KMS-11 (cell line): ENCODE results near the gene DUS1L.

Experiments used
- H2AFZ ChIP-seq: fragments of 200-600 bp; sonication (generic); 2 replicates; pipeline ENCODE4 v1.6.1; 2016; ENCODE audit warnings: antibody characterized with exemption, mixed run types, low read depth
- H3K27ac ChIP-seq: fragments of 200-600 bp; sonication (generic); 2 replicates; pipeline ENCODE4 v1.6.1; 2016; ENCODE audit warnings: mild to moderate bottlenecking, mixed run types
- H3K27me3 ChIP-seq: fragments of 200-600 bp; sonication (generic); 2 replicates; pipeline ENCODE4 v1.6.1; 2017; ENCODE audit warnings: mild to moderate bottlenecking, low read depth, mixed run types, moderate library complexity; ENCODE audit not compliant: insufficient read depth
- H3K36me3 ChIP-seq: fragments of 200-600 bp; sonication (generic); 2 replicates; pipeline ENCODE4 v1.6.1; 2017; ENCODE audit warnings: mild to moderate bottlenecking, mixed run types; ENCODE audit not compliant: insufficient read depth
- H3K4me1 ChIP-seq: fragments of 200-600 bp; sonication (generic); 2 replicates; pipeline ENCODE4 v1.6.1; 2016; ENCODE audit warnings: mild to moderate bottlenecking, low read depth, mixed run types; ENCODE audit not compliant: poor library complexity, severe bottlenecking
- H3K4me2 ChIP-seq: fragments of 200-600 bp; sonication (generic); 2 replicates; pipeline ENCODE4 v1.7.0; 2016; ENCODE audit warnings: mild to moderate bottlenecking, mixed run types
- H3K4me3 ChIP-seq: fragments of 200-600 bp; sonication (generic); IDR thresholded peaks from 2 replicates; pipeline ENCODE4 v1.6.1; 2017; ENCODE audit warnings: low read depth, low read length, mixed read lengths; ENCODE audit not compliant: insufficient read depth
- H3K79me2 ChIP-seq: fragments of 200-600 bp; sonication (generic); 2 replicates; pipeline ENCODE4 v1.6.1; 2016; ENCODE audit warnings: low read depth, mixed run types; ENCODE audit not compliant: insufficient read depth
- H3K9ac ChIP-seq: fragments of 200-600 bp; sonication (generic); 2 replicates; pipeline ENCODE4 v1.6.1; 2016; ENCODE audit warnings: mild to moderate bottlenecking, mixed run types
- H4K20me1 ChIP-seq: fragments of 200-600 bp; sonication (generic); 2 replicates; pipeline ENCODE4 v1.6.1; 2016; ENCODE audit warnings: mild to moderate bottlenecking, mixed run types; ENCODE audit not compliant: insufficient read depth
- TF ChIP-seq, protein P1 (sequence below): fragments of 200-600 bp; sonication (generic); conservative IDR thresholded peaks from 2 replicates; pipeline ENCODE4 v1.6.1; 2017; ENCODE audit warnings: low read depth, mild to moderate bottlenecking, antibody characterized with exemption, low read length, moderate library complexity, mixed read lengths

DUS1L gene

DNA sequence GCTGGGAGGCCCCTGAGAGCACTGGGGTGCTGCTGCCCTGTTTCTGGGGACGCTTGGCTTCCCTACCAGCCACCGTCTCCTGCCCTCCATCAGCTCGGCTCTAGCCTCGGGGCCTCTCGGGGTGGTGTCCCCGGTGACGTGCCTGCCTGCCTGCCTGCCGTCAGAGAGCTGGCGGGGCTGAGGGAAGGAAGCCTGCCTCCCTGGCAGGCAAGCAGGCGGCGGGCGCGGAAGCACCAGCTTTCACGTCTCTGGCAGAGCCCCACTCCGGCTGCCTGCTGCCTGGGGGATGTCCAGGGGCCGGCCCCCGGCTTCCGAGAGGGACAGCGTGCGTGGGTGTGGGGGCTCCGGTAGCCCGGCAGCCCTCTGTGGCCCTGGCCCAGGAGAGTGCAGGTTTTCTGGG, 52.3 kb downstream of the DUS1L start:
- H4K20me1 ChIP-seq = no peaks in the 10 kb centered on the region
- no peak overlapping the region for H3K4me2 ChIP-seq
- H3K36me3 ChIP-seq = no peaks in the 10 kb centered on the region
- no peaks in the 10 kb centered on the region for H3K79me2 ChIP-seq
- TF ChIP-seq, protein P1, sequence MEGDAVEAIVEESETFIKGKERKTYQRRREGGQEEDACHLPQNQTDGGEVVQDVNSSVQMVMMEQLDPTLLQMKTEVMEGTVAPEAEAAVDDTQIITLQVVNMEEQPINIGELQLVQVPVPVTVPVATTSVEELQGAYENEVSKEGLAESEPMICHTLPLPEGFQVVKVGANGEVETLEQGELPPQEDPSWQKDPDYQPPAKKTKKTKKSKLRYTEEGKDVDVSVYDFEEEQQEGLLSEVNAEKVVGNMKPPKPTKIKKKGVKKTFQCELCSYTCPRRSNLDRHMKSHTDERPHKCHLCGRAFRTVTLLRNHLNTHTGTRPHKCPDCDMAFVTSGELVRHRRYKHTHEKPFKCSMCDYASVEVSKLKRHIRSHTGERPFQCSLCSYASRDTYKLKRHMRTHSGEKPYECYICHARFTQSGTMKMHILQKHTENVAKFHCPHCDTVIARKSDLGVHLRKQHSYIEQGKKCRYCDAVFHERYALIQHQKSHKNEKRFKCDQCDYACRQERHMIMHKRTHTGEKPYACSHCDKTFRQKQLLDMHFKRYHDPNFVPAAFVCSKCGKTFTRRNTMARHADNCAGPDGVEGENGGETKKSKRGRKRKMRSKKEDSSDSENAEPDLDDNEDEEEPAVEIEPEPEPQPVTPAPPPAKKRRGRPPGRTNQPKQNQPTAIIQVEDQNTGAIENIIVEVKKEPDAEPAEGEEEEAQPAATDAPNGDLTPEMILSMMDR = no peak
- H3K4me1 ChIP-seq = no peaks in the 10 kb centered on the region
- H3K27me3 ChIP-seq = no peaks in the 10 kb centered on the region
- H3K9ac ChIP-seq = no peak overlapping the region
- no peak overlapping the region for H3K27ac ChIP-seq
- no peak overlapping the region for H3K4me3 ChIP-seq
- no peak overlapping the region for H2AFZ ChIP-seq

- H3K36me3 ChIP-seq = no peaks in the 10 kb centered on the region
- no peaks in the 10 kb centered on the region for H3K4me1 ChIP-seq
- H3K9ac ChIP-seq = no peak overlapping the region
- H2AFZ ChIP-seq = no peak overlapping the region
- TF ChIP-seq, protein P1 = no peak
- no peak overlapping the region for H3K4me3 ChIP-seq
- H3K27me3 ChIP-seq = no peaks in the 10 kb centered on the region
- no peak overlapping the region for H3K27ac ChIP-seq
- H3K79me2 ChIP-seq = no peaks in the 10 kb centered on the region
- no peak overlapping the region for H3K4me2 ChIP-seq
- H4K20me1 ChIP-seq = no peaks in the 10 kb centered on the region
Measured at GRCh38 chr17:82012640-82013295, 52.8 kb downstream of the DUS1L start.

- Histone ChIP-seq H2AFZ (no peak overlapping the region), H3K27ac (no peak overlapping the region), H3K36me3 (no peaks in the 10 kb centered on the region), H3K79me2 (no peaks in the 10 kb centered on the region), H3K9ac (no peak overlapping the region), H3K4me1 (no peaks in the 10 kb centered on the region), H3K4me3 (no peak overlapping the region), H3K4me2 (no peak overlapping the region), H3K27me3 (no peaks in the 10 kb centered on the region), H4K20me1 (no peaks in the 10 kb centered on the region)
- TF ChIP-seq, protein P1 = no peak
Measured at GRCh38 chr17:82012261-82012639, 53.4 kb downstream of the DUS1L start.

- Histone ChIP-seq H3K9ac (no peak overlapping the region), H3K4me2 (no peak overlapping the region), H3K27me3 (no peaks in the 10 kb centered on the region), H3K4me3 (no peak overlapping the region), H2AFZ (no peak overlapping the region), H3K36me3 (no peaks in the 10 kb centered on the region), H3K27ac (no peak overlapping the region), H4K20me1 (no peaks in the 10 kb centered on the region), H3K79me2 (no peaks in the 10 kb centered on the region), H3K4me1 (no peaks in the 10 kb centered on the region)
- TF ChIP-seq, protein P1 = no peak
Measured at GRCh38 chr17:82011617-82012187, 53.9 kb downstream of the DUS1L start.
